GM12878 (cell line): ENCODE data around the gene PDGFC. TPM values are rescaled to one million over a fixed set of nuclear protein-coding genes. Genes with fewer than 3 reads are reported as not detected.

ENCODE experiments used
- ATAC-seq: fragments of 200-7000 bp; cut with Tn5 transposase; 3 replicates; pipeline ENCODE4 v1.9.1; 2020; ENCODE audit warnings: mild to moderate bottlenecking, moderate library complexity
- BruUV-seq: library from RNA; stranded (reverse); fragments of 400-500 nt; replicated peaks from 2 replicates; lab custom pipeline; 2021; lab: Mats Ljungman, UMichigan
- CTCF ChIA-PET: fragments of 300-600 bp; sonication (Branson Sonifier 250); formaldehyde crosslinking; extraction: SDS; loops from one replicate; lab custom pipeline; 2021; ENCODE audit warnings: inconsistent platforms; lab: Yijun Ruan, JAX
- POLR2A ChIA-PET: fragments of 350-600 bp; formaldehyde crosslinking; extraction: SDS; loops from one replicate; lab custom pipeline; 2021; ENCODE audit warnings: inconsistent platforms; lab: Charles Lee
- RAD21 ChIA-PET: fragments of 300-600 bp; sonication (Branson Sonifier 250); formaldehyde crosslinking; loops from one replicate; lab custom pipeline; 2023; ENCODE audit warnings: antibody characterized with exemption; ENCODE audit not compliant: unreplicated experiment; lab: Charles Lee
- SMC1A ChIA-PET: fragments of 300-600 bp; sonication (Branson Sonifier 250); formaldehyde crosslinking; loops from one replicate; lab custom pipeline; 2023; ENCODE audit not compliant: unreplicated experiment, uncharacterized antibody; lab: Charles Lee
- DNase-seq: peaks from one replicate; pipeline ENCODE4 v3.0.0-alpha.2; 2011; ENCODE audit warnings: low read depth, low spot score
- FAIRE-seq: peaks from 3 replicates; lab custom pipeline; 2011; peaks lifted over from hg19 to GRCh38; lab: Jason Lieb, UNC
- H2AFZ ChIP-seq: 2 replicates; pipeline ENCODE4 v1.6.0; 2011; ENCODE audit warnings: low read depth, low read length, control low read depth; ENCODE audit not compliant: control insufficient read depth
- H3K27ac ChIP-seq: 2 replicates; pipeline ENCODE4 v1.5.1; 2011; ENCODE audit warnings: control low read depth; ENCODE audit not compliant: control insufficient read depth, insufficient read depth
- H3K27me3 ChIP-seq, 2 experiments: replicated peaks in 1 of 2; 2 replicates each; pipeline versions ENCODE4 v1.6.0 to v1.6.1; 2011; ENCODE audit warnings: low read length in 1 of 2; ENCODE audit not compliant: control insufficient read depth in 2 of 2, insufficient read depth in 2 of 2
- H3K36me3 ChIP-seq, 2 experiments: 2 replicates each; pipeline ENCODE4 v1.5.1; 2011; ENCODE audit warnings: low read length in 1 of 2; ENCODE audit not compliant: control insufficient read depth in 2 of 2, insufficient read depth in 2 of 2
- H3K4me1 ChIP-seq: 2 replicates; pipeline ENCODE4 v1.6.1; 2011; ENCODE audit warnings: mild to moderate bottlenecking, low read length, moderate library complexity, mixed read lengths; ENCODE audit not compliant: control insufficient read depth, insufficient read depth
- H3K4me2 ChIP-seq: 2 replicates; pipeline ENCODE4 v1.6.0; 2011; ENCODE audit warnings: control low read depth; ENCODE audit not compliant: control insufficient read depth, insufficient read depth
- H3K4me3 ChIP-seq: fragments of 200-600 bp; sonication (generic); 2 replicates; pipeline ENCODE4 v1.5.1; 2016
- H3K79me2 ChIP-seq: 2 replicates; pipeline ENCODE4 v1.6.0; 2011; ENCODE audit warnings: low read length; ENCODE audit not compliant: control insufficient read depth, insufficient read depth
- H3K9ac ChIP-seq: 2 replicates; pipeline ENCODE4 v1.8.0; 2011; ENCODE audit warnings: low read length, control low read depth, mixed read lengths; ENCODE audit not compliant: control insufficient read depth, insufficient read depth
- H3K9me3 ChIP-seq: replicated peaks from 3 replicates; pipeline ENCODE4 v1.5.1; 2011; ENCODE audit warnings: mild to moderate bottlenecking, low read length; ENCODE audit not compliant: control insufficient read depth, insufficient read depth
- H4K20me1 ChIP-seq: 2 replicates; pipeline ENCODE4 v1.6.0; 2011; ENCODE audit not compliant: control insufficient read depth, insufficient read depth
- BRCA1 ChIP-seq: IDR thresholded peaks from 2 replicates; pipeline ENCODE4 v1.6.1; 2011; ENCODE audit warnings: low read depth, low read length, improper control_type of control experiment
- EGR1 ChIP-seq, 2 experiments: IDR thresholded peaks; 1 replicate in 1 of 2; 2 replicates in 1 of 2; pipeline ENCODE4 v1.6.1; 2011 to 2012; ENCODE audit warnings: low read depth in 2 of 2, low read length in 2 of 2, borderline replicate concordance in 1 of 2, mild to moderate bottlenecking in 1 of 2, moderate library complexity in 1 of 2
- JUND ChIP-seq: IDR thresholded peaks from 2 replicates; pipeline ENCODE4 v1.6.1; 2012; ENCODE audit warnings: low read depth, mild to moderate bottlenecking, low read length, improper control_type of control experiment, moderate library complexity
- MTA3 ChIP-seq: IDR thresholded peaks from 2 replicates; pipeline ENCODE4 v1.6.1; 2012; ENCODE audit warnings: low read length, inconsistent platforms, borderline replicate concordance
- MXI1 ChIP-seq: fragments of 150-350 bp; IDR thresholded peaks from 2 replicates; pipeline ENCODE4 v1.6.1; 2011; ENCODE audit warnings: low read depth, mild to moderate bottlenecking, inconsistent platforms, low read length, improper control_type of control experiment
- NFIC ChIP-seq: IDR thresholded peaks from 2 replicates; pipeline ENCODE4 v1.6.1; 2012; ENCODE audit warnings: low read depth, mild to moderate bottlenecking, inconsistent platforms, low read length, moderate library complexity
- NFXL1 ChIP-seq: fragments of 450-650 bp; IDR thresholded peaks from 2 replicates; pipeline ENCODE4 v1.6.1; 2017; ENCODE audit warnings: antibody characterized with exemption, mild to moderate bottlenecking, borderline replicate concordance
- PAX5 ChIP-seq: IDR thresholded peaks from 2 replicates; pipeline ENCODE4 v1.6.1; 2011; ENCODE audit warnings: low read depth, low read length, borderline replicate concordance
- SREBF2 ChIP-seq: IDR thresholded peaks from 2 replicates; pipeline ENCODE4 v1.6.1; 2012; ENCODE audit warnings: mild to moderate bottlenecking, low read length
- WRNIP1 ChIP-seq: IDR thresholded peaks from 2 replicates; pipeline ENCODE4 v1.6.1; 2011; ENCODE audit warnings: low read depth, low read length, improper control_type of control experiment, borderline replicate concordance
- YY1 ChIP-seq: IDR thresholded peaks from 2 replicates; pipeline ENCODE4 v1.6.1; 2011; ENCODE audit warnings: low read depth, mild to moderate bottlenecking, low read length
- ZNF384 ChIP-seq: IDR thresholded peaks from 2 replicates; pipeline ENCODE4 v1.6.1; 2012; ENCODE audit warnings: low read depth, mild to moderate bottlenecking, low read length, improper control_type of control experiment, borderline replicate concordance
- ZZZ3 ChIP-seq: IDR thresholded peaks from 2 replicates; pipeline ENCODE4 v1.6.1; 2011; ENCODE audit warnings: low read depth; ENCODE audit not compliant: control insufficient read depth, insufficient read length
- WGBS: methylation state at CpG from one replicate; pipeline ENCODE4 v1.1.6; 2016; ENCODE audit warnings: low lambda C conversion rate; ENCODE audit not compliant: insufficient replicate concordance, insufficient coverage; ENCODE audit errors: missing lambda C conversion rate; 5-methylcytosine and 5-hydroxymethylcytosine counted together
- in situ Hi-C: fragments of 300-500 bp; cut with MboI; formaldehyde crosslinking; loops from 9 replicates; pipeline ENCODE4 v1.14.3; 2018; ENCODE audit warnings: mixed read lengths
- intact Hi-C: fragments of 100-400 bp; cut with micrococcal nuclease; formaldehyde crosslinking; loops from one replicate; pipeline ENCODE4 v1.14.2; 2022; ENCODE audit not compliant: unreplicated experiment
- polyA plus RNA-seq, 11 experiments: library from polyadenylated mRNA; depleted of rRNA in 4 of 11; unstranded in 6 of 11; stranded (reverse) in 5 of 11; fragments of >200 nt; fragmentation: Nextera tagmentation in 4 of 11; fragmentation: Illumina TruSeq in 1 of 11; extraction: Ambion mirVana in 4 of 11; extraction: Trizol in 1 of 11; gene quantifications; 1 replicate in 1 of 11; 2 replicates in 10 of 11; pipeline versions ENCODE4 v1.2.1 to v1.2.3, GENCODE V29; 2011 to 2016; ENCODE audit warnings: inconsistent platforms in 2 of 11, missing spikeins in 2 of 11, low read depth in 1 of 11
- total RNA-seq, 4 experiments: library from RNA; depleted of rRNA in 3 of 4; stranded (reverse); fragments of >200 nt in 3 of 4; fragmentation: Illumina TruSeq in 1 of 4; extraction: Trizol in 1 of 4; gene quantifications; 2 replicates each; pipeline versions ENCODE4 v1.2.1 to v1.2.3, GENCODE V29; 2013 to 2021
- TF ChIP-seq, protein P1 (sequence below): IDR thresholded peaks from 2 replicates; pipeline ENCODE4 v1.6.1; 2012; ENCODE audit warnings: low read length, inconsistent platforms
- TF ChIP-seq, protein P2 (sequence below): fragments of 150-350 bp; IDR thresholded peaks from 2 replicates; pipeline ENCODE4 v1.6.1; 2014; ENCODE audit warnings: mild to moderate bottlenecking, low read depth, low read length
- TF ChIP-seq, protein P3 (sequence below): fragments of 450-650 bp; IDR thresholded peaks from 2 replicates; pipeline ENCODE4 v1.6.1; 2017; ENCODE audit warnings: mild to moderate bottlenecking, low read depth, inconsistent platforms; ENCODE audit not compliant: poor library complexity, severe bottlenecking

Gene PDGFC
- total and polyA plus RNA-seq, 10 of the 15 experiments (the other 5 are each of a cell fraction or from before 2014, with no cell fraction given) = 0.02 to 0.18 TPM; not detected in 8

DNA sequence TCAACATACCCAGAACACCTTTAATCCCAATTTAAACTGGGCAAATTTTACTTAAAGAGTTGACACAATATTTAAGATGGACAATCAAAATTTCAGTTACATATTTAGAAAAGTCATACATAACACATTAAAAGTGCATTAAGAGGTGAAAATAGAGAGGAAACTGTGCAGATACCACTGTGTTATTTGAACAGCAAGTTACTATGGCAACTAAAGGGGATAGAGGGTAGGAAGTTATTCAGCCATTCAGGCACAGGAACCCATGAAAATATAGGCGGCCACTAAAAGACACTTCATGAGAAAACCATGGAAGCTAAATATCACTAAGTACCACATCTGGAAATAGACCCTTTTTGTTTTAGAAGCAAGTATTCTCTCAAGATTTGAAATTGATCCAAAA lies 75.1 kb downstream of the PDGFC start:
- RAD21 ChIA-PET = no interaction called here

More for the DNA sequence above, 75.1 kb downstream of the PDGFC start:
- no peaks in the 10 kb centered on the region for H3K4me1 ChIP-seq
- H3K27me3 ChIP-seq = no peaks in the 10 kb centered on the region
- H3K4me3 ChIP-seq = no peak overlapping the region
- ATAC-seq (no peak), DNase-seq (no peak), FAIRE-seq (no peak)
- no peaks in the 10 kb centered on the region for H3K36me3 ChIP-seq
- no peak overlapping the region for H3K27ac ChIP-seq
- BruUV-seq = no TSS peak
- no peak overlapping the region for H3K9ac ChIP-seq
- H4K20me1 ChIP-seq = no peaks in the 10 kb centered on the region
- ChIA-PET CTCF (no interaction called here), SMC1A (no interaction called here), POLR2A (no interaction called here)
- no peaks in the 10 kb centered on the region for H3K9me3 ChIP-seq
- intact Hi-C loops (no loop called here), in situ Hi-C loops (no loop called here)
- H3K4me2 ChIP-seq = no peak overlapping the region
- TF ChIP-seq BRCA1 = no peak
- TF ChIP-seq MXI1 = no peak
- TF ChIP-seq, protein P1, sequence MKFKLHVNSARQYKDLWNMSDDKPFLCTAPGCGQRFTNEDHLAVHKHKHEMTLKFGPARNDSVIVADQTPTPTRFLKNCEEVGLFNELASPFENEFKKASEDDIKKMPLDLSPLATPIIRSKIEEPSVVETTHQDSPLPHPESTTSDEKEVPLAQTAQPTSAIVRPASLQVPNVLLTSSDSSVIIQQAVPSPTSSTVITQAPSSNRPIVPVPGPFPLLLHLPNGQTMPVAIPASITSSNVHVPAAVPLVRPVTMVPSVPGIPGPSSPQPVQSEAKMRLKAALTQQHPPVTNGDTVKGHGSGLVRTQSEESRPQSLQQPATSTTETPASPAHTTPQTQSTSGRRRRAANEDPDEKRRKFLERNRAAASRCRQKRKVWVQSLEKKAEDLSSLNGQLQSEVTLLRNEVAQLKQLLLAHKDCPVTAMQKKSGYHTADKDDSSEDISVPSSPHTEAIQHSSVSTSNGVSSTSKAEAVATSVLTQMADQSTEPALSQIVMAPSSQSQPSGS = no peak
- TF ChIP-seq MTA3 = no peak
- TF ChIP-seq, protein P2, sequence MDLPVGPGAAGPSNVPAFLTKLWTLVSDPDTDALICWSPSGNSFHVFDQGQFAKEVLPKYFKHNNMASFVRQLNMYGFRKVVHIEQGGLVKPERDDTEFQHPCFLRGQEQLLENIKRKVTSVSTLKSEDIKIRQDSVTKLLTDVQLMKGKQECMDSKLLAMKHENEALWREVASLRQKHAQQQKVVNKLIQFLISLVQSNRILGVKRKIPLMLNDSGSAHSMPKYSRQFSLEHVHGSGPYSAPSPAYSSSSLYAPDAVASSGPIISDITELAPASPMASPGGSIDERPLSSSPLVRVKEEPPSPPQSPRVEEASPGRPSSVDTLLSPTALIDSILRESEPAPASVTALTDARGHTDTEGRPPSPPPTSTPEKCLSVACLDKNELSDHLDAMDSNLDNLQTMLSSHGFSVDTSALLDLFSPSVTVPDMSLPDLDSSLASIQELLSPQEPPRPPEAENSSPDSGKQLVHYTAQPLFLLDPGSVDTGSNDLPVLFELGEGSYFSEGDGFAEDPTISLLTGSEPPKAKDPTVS = no peak
- TF ChIP-seq, protein P3, sequence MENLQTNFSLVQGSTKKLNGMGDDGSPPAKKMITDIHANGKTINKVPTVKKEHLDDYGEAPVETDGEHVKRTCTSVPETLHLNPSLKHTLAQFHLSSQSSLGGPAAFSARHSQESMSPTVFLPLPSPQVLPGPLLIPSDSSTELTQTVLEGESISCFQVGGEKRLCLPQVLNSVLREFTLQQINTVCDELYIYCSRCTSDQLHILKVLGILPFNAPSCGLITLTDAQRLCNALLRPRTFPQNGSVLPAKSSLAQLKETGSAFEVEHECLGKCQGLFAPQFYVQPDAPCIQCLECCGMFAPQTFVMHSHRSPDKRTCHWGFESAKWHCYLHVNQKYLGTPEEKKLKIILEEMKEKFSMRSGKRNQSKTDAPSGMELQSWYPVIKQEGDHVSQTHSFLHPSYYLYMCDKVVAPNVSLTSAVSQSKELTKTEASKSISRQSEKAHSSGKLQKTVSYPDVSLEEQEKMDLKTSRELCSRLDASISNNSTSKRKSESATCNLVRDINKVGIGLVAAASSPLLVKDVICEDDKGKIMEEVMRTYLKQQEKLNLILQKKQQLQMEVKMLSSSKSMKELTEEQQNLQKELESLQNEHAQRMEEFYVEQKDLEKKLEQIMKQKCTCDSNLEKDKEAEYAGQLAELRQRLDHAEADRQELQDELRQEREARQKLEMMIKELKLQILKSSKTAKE = no peak
- TF ChIP-seq PAX5 = no peak
- no peak for TF ChIP-seq NFXL1
- no peak for TF ChIP-seq YY1
- no peak for TF ChIP-seq WRNIP1
- no peak for TF ChIP-seq SREBF2
- TF ChIP-seq ZZZ3 = no peak
- TF ChIP-seq NFIC = no peak
- no peak for TF ChIP-seq JUND
- TF ChIP-seq ZNF384 = no peak
- no peak for TF ChIP-seq EGR1 (IDR thresholded peaks at IDR 0.05; ENCODE audit: borderline replicate concordance in 1 of 2, low read depth in 2 of 2, low read length in 2 of 2)
- H2AFZ ChIP-seq = no peak overlapping the region
- WGBS = 33% methylated on average over 1 of the region's 1 CpG
- no peaks in the 10 kb centered on the region for H3K79me2 ChIP-seq
